Activated CD4-positive, alpha-beta memory T cell treated with anti-CD3 and anti-CD28 coated beads for 36 hours (primary cell): ENCODE measurements around the gene HDAC5. TPM values are rescaled to one million over a fixed set of nuclear protein-coding genes. Genes with fewer than 3 reads are reported as not detected.
A peak's percentile ranks its signal among the peaks of the same experiment; 100 is the strongest.
"Not testable (repeated sequence)": the region's sequence is repeated elsewhere in the genome, so short reads cannot be mapped to it uniquely, and the experiment has no call there.

Experiments
- CTCF ChIA-PET: fragments of 350-600 bp; sonication (Branson Sonifier 250); formaldehyde crosslinking; loops from one replicate; lab custom pipeline; 2021; ENCODE audit warnings: antibody characterized with exemption, inconsistent platforms; lab: Charles Lee
- POLR2A ChIA-PET: fragments of 350-600 bp; sonication (Branson Sonifier 250); formaldehyde crosslinking; loops from one replicate; lab custom pipeline; 2021; ENCODE audit warnings: antibody characterized with exemption; lab: Charles Lee
- DNase-seq: peaks from one replicate; pipeline ENCODE4 v3.0.0-alpha.2; 2020
- H3K27ac Mint-ChIP-seq: one replicate; pipeline ENCODE4 v1.8.0; 2021; ENCODE audit warnings: mixed read lengths
- H3K27me3 Mint-ChIP-seq: one replicate; pipeline ENCODE4 v1.8.0; 2021; ENCODE audit warnings: mixed read lengths
- H3K36me3 Mint-ChIP-seq: one replicate; pipeline ENCODE4 v1.8.0; 2021; ENCODE audit warnings: mixed read lengths
- H3K4me1 Mint-ChIP-seq: one replicate; pipeline ENCODE4 v1.8.0; 2021; ENCODE audit warnings: low read depth, mixed read lengths
- H3K4me3 Mint-ChIP-seq: one replicate; pipeline ENCODE4 v1.8.0; 2021; ENCODE audit warnings: mild to moderate bottlenecking, mixed read lengths
- H3K9me3 Mint-ChIP-seq: one replicate; pipeline ENCODE4 v1.8.0; 2021; ENCODE audit warnings: mixed read lengths
- intact Hi-C: fragments of 100-400 bp; cut with micrococcal nuclease; formaldehyde crosslinking; loops from one replicate; pipeline ENCODE4 v1.15.1; 2023
- total RNA-seq, 2 experiments: library from RNA; stranded (reverse); gene quantifications; one replicate each; pipeline ENCODE4 v1.2.3, GENCODE V29; 2021

HDAC5 gene
- total RNA-seq, 2 experiments from 2014 or later: 18.0 to 19.0 TPM

DNA sequence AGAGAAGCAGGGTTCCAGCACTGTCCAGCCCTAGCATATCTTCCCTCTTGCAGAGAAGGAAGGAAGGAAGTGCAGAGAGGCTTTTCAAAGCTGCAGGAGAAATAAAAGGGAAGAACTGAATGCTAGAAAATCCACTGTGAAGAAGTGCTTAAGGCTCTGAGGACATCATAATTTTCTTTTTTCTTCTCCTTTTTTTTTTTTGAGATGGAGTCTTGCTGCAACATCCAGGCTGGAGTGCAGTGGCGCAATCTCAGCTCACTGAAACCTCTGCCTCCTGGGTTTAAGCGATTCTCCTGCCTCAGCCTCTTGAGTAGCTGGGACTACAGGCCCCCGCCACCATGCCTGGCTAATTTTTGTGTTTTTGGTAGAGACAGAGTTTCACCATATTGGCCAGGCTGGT lies 25.6 kb upstream of the HDAC5 start:
- POLR2A ChIA-PET: interaction anchor here (0.7 kb wide), 1 partner anchor 41 kb away, joined by 3 read pairs; no protein-coding TSS in a partner anchor
- H3K27ac Mint-ChIP-seq, DNase-seq, H3K4me1 Mint-ChIP-seq, H3K9me3 Mint-ChIP-seq, intact Hi-C loops, H3K27me3 Mint-ChIP-seq, H3K4me3 Mint-ChIP-seq: not testable (repeated sequence)
- H3K36me3 Mint-ChIP-seq: peaks cover 31% of the 10 kb centered on the region
- CTCF ChIA-PET: interaction anchor here (0.7 to 3.8 kb wide), 4 partner anchors 19 to 61 kb away, joined by 3 to 10 read pairs (median 4); partner anchors contain the start of gene HDAC5

DNA sequence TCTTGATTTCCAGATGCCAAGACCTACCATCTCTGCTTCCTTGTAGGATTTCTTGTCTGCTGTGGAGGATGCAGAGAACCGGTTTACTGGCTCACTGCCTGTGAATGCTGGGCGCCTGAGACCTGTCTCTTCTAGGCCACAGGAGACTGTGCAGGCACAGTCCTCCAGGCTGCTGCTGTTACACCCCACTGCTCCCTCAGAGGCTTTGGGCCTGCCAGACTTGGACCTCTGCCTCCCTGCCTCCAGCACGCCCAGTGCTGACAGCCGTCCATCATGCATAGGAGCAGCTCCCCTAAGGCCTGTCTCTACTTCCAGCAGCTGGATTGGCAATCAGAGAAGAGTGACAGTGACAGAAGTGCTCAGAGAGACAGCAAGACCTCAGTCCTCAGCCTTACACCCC lies 24.4 kb upstream of the HDAC5 start:
- Mint-ChIP-seq H3K9me3 (no peaks in the 10 kb centered on the region), H3K27ac (no peak overlapping the region), H3K4me3 (no peak overlapping the region), H3K27me3 (no peaks in the 10 kb centered on the region), H3K4me1 (no peaks in the 10 kb centered on the region), H3K36me3 (peaks cover 29% of the 10 kb centered on the region)
- no peak for DNase-seq
- intact Hi-C loops: no loop called here
- POLR2A ChIA-PET: no interaction called here
- CTCF ChIA-PET: interaction anchor here (3.8 kb wide), 1 partner anchor 62 kb away, joined by 10 read pairs; no protein-coding TSS in a partner anchor

DNA sequence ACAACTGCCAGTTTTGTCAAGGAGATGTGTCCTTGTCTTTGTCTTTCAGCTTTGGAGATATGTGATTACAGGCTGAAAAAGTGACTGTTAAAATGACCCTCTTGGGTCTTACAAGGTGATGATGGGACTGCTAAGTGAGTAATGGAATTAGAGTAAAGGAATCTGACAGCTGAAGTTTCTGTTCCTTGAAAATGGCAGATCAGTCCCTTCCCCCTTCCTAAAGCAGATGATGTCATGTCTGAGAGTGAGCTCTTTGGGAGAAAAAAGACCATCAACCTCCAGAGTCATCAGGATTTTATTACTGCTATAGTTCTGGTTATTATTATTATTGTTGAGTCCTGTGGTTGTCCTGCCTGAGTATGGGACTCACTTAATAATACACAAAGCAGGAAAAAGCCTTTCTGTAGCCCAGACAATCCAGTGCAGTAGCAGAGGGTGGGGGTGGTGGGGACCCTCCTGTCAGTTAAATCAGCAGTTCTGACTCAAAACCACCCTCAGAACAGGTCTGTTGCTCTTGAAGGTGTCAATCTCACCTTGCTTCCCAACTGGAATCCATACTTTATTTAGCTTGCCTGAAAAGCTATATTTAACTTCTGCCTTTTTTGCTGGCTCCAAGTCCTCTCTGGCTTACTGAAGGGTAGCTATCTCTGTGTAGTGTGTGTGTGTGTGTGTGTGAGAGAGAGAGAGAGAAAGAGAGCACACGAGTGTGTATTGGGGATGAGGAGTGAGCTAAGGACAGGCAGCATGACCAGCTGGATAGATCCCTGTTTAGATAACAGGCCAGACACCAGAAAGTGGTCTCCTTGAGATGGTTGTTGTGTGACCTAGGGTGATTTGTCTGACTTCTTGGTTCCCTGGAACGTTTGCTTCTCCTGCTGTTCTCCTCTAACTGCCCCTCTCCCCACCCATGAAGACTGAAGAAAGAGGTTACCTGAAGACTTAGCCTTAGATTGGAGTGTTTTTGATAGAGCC lies 23.2 kb upstream of the HDAC5 start:
- POLR2A ChIA-PET: no interaction called here
- H3K4me3 Mint-ChIP-seq: no peak overlapping the region
- H3K27ac Mint-ChIP-seq: no peak overlapping the region

DNA sequence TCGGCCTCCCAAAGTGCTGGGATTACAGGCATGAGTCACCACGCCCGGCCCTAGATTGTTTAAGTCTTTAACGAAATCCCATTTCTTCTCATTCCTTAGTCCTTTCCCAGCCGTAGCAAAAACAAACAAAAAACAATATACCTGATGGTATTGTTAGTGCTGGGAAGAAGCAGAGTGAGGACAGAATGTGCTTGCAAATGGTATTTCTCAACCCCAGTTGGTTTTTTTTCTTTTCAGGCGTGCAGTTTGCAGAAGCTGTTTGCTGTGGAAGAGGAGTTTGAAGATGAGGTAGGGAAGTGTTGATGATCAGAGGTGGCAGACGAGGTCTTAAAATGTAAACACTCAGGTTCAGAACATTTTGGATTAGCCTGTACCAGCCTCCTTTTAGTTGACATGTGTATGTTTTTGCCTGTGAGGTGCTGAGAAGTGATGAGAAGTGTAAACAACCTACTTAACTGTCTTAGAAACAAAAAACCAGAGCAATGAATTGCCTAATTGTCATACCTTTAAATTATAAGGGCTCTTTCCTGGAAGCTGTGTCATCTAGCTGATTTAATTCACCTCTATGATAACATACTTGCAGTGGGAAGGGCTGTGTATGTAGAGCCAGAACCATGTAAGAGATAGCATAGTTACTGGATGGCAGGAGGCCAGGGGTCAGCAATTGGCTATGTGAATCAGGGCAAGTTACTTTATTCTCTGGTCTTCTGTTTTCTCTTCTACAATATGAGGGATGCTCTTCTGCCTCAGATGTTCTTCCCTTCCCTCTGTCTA lies 21.7 kb upstream of the HDAC5 start:
- Mint-ChIP-seq H3K27ac (no peak overlapping the region), H3K36me3 (peaks cover 25% of the 10 kb centered on the region), H3K9me3 (no peaks in the 10 kb centered on the region), H3K4me3 (no peak overlapping the region), H3K4me1 (peaks cover 8% of the 10 kb centered on the region), H3K27me3 (peaks cover 2% of the 10 kb centered on the region)
- ChIA-PET POLR2A (no interaction called here), CTCF (interaction anchor here (0.9 to 3.8 kb wide), 3 partner anchors 11 to 65 kb away, joined by 3 to 10 read pairs (median 5); no protein-coding TSS in a partner anchor)
- intact Hi-C loops: no loop called here
- no peak for DNase-seq

More for the DNA sequence above, 23.2 kb upstream of the HDAC5 start:
- Mint-ChIP-seq H3K9me3 (no peaks in the 10 kb centered on the region), H3K4me1 (peaks cover 2% of the 10 kb centered on the region), H3K36me3 (peaks cover 27% of the 10 kb centered on the region), H3K27me3 (no peaks in the 10 kb centered on the region)
- no peak for DNase-seq
- CTCF ChIA-PET: interaction anchor here (1.1 to 3.8 kb wide), 4 partner anchors 9 to 208 kb away, joined by 3 to 10 read pairs (median 6); no protein-coding TSS in a partner anchor
- intact Hi-C loops: no loop called here

DNA sequence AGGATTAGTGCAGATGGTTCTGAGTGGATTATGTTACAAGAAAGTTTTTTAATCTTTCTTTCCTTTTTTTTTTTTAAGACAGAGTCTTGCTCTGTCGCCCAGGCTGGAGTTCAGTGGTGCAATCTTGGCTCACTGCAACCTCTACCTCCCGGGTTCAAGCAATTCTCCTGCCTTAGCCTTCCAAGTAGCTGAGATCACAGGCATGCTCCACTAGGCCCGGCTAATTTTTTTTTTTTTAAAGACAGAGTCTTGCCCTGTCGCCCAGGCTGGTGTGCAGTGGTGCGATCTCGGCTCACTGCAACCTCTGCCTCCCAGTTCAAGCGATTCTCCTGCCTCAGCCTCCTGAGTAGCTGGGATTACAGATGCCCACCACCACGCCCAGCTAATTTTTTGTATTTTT lies 20.5 kb upstream of the HDAC5 start:
- H3K36me3 Mint-ChIP-seq: peaks cover 21% of the 10 kb centered on the region
- DNase-seq, H3K4me3 Mint-ChIP-seq, CTCF ChIA-PET, H3K27me3 Mint-ChIP-seq, H3K27ac Mint-ChIP-seq, intact Hi-C loops, H3K4me1 Mint-ChIP-seq, H3K9me3 Mint-ChIP-seq: not testable (repeated sequence)
- POLR2A ChIA-PET: interaction anchor here (0.6 to 1.2 kb wide), 2 partner anchors 20 to 66 kb away, joined by 3 to 4 read pairs; partner anchors contain the start of gene HDAC5

DNA sequence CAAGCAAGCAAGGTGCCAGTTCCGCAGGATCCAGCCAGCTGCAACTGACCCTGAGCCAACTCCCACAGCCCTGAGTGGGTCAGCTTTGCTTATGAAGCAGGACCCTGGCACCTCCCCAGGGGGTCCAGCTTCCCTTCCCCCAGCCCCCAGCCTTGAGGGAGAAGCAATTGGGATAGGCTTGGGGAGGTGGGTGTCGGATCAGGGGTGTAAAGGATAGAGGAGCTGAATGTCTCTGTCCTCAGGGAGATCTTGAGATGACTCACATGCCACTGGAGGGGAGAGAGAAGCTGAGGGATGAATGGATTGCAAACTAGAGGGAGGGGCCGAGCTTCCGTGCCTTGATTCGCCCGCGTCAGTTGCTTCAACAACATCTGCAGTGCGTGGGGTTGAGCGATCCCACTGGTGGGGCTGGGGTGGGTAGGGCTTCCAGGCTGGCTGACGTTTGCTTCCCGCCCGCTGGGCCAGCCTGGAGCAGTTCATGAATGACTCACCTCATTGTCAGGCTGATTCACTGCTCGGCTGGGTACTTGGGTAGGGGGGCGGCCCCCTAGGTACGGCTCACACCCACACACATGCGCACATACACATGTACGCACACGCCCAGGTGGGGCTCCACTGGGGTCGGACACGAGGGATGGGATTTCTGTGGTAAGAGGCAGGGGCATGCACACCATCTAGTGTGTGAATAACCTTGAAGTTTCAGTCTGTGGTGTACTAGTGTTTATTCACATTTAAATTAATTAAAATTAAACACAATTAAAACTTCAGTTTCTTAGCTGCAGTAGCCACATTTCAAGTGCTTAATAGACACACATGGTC lies 14.7 kb upstream of the HDAC5 start:
- ChIA-PET POLR2A (interaction anchor here (1.1 to 2.2 kb wide), 4 partner anchors 11 to 255 kb away, joined by 4 to 11 read pairs (median 6); partner anchors contain the start of genes HDAC5 and UBTF), CTCF (interaction anchor here (0.7 to 1.7 kb wide), 7 partner anchors 12 to 194 kb away, joined by 3 to 7 read pairs (median 4); partner anchors contain the start of genes HDAC5 and UBTF)
- peak; percentile 92 for DNase-seq
- peaks cover 4% of the 10 kb centered on the region for H3K27me3 Mint-ChIP-seq
- H3K27ac Mint-ChIP-seq: peak overlapping the region; percentile 86
- peaks cover 25% of the 10 kb centered on the region for H3K4me1 Mint-ChIP-seq
- H3K4me3 Mint-ChIP-seq: peak overlapping the region; percentile 67
- H3K9me3 Mint-ChIP-seq: no peaks in the 10 kb centered on the region
- no peaks in the 10 kb centered on the region for H3K36me3 Mint-ChIP-seq
- intact Hi-C loops: no loop called here

DNA sequence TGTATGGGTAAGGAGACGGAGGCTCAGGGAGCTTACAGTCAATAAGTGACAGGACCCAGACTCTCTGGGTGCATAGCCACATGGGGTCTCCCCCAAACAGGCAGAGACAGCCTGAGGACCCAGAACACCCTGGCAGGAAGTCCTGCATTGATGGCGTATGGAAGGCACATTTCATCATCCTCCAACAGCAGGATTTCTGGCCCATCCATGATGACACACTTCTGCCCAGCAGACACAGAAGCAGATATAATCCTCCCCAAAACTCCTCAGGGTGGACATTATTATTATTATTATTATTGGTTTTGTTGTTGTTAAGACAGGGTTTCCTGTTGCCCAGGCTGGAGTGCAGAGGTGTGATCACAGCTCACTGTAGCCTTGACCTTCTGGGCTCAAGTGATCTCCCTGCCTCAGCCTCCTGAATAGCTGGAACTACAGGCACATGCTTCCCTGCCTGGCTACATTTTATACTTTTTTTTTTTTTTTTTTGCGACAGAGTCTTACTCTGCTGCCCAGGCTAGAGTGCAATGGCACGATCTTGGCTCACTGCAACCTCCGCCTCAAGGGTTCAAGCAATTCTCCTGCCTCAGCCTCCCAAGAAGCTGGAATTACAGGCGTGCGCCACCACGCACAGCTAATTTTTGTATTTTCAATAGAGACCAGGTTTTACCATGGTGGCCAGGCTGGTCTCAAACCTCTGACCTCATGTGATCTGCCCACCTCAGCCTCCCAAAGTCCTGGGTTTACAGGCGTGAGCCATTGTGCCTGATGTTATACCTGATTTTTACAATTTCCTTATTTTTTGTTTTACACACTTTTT lies 11.5 kb upstream of the HDAC5 start:
- Mint-ChIP-seq H3K27ac (no peak overlapping the region), H3K9me3 (no peaks in the 10 kb centered on the region), H3K27me3 (peaks cover 2% of the 10 kb centered on the region), H3K4me3 (no peak overlapping the region), H3K4me1 (peaks cover 26% of the 10 kb centered on the region), H3K36me3 (no peaks in the 10 kb centered on the region)
- ChIA-PET POLR2A (no interaction called here), CTCF (interaction anchor here (0.7 to 2.0 kb wide), 2 partner anchors 11 to 122 kb away, joined by 3 to 8 read pairs; partner anchors contain the start of gene HDAC5)
- intact Hi-C loops: no loop called here
- no peak for DNase-seq

DNA sequence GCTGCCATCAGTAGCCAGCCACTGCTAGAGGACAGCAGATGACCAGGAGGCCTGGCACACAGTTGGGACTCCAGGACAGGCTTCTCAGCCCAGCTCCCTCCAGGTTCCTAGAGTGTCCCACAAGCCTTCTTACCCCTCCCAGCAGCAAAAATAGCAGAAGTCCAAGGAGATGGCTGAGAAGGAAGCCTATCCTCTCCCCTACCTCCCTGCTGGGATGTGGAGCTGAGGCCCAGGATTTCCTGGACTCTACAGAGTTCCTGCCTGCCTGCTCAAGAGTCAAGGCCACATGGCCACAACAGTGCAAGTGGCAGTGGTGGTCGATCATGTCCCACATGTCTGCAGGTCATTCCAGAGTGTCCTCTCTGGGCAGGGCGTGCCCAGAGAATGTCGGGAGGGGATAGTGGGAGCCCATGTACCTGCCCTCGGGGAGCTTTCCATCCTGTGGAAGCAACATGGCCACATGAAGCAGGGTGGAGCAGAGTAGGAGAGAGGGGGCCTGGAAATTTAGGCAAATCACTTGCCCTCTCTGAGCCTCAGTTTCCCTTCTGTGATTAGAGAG lies 10.6 kb upstream of the HDAC5 start:
- H3K9me3 Mint-ChIP-seq: no peaks in the 10 kb centered on the region
- POLR2A ChIA-PET: interaction anchor here (0.9 kb wide), 1 partner anchor 10 kb away, joined by 3 read pairs; no protein-coding TSS in a partner anchor

DNA sequence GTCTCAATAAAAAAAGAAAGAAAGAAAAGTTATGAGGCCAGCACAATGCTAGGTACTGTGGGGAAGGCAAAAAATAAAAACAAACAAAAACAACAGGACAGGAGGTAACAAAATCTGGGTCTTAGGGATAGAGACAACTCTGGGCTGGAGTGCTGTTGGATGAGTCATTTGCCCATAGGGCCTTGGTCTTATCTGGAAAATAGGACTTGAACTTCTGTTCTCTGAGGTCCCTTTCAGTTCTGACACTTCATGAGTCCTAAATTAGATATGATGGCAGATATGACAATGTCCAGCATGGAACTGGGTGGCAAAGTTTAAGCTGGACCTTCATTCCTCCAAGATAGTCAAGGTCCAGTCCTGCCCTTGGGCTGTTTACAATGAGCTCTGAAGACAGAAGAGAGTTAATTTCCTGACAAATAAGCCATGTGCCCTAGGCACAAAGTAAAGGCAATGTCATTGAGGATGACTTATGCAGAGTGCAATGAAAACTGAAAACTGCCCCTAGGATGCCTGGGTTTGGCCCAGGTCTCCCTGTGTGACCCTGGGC lies 8.9 kb upstream of the HDAC5 start:
- no peaks in the 10 kb centered on the region for H3K36me3 Mint-ChIP-seq
- H3K9me3 Mint-ChIP-seq: no peaks in the 10 kb centered on the region
- POLR2A ChIA-PET: interaction anchor here (1.0 kb wide), 1 partner anchor 10 kb away, joined by 4 read pairs; no protein-coding TSS in a partner anchor
- intact Hi-C loops: no loop called here
- no peak for DNase-seq
- no peak overlapping the region for H3K4me3 Mint-ChIP-seq
- H3K27me3 Mint-ChIP-seq: no peaks in the 10 kb centered on the region
- CTCF ChIA-PET: interaction anchor here (0.8 to 1.4 kb wide), 3 partner anchors 9 to 231 kb away, joined by 3 to 7 read pairs (median 3); partner anchors contain the start of genes FAM171A2 and HDAC5
- H3K4me1 Mint-ChIP-seq: peaks cover 10% of the 10 kb centered on the region
- no peak overlapping the region for H3K27ac Mint-ChIP-seq

More for the DNA sequence above, 10.6 kb upstream of the HDAC5 start:
- Mint-ChIP-seq H3K4me3 (no peak overlapping the region), H3K4me1 (peaks cover 26% of the 10 kb centered on the region), H3K36me3 (no peaks in the 10 kb centered on the region), H3K27me3 (peaks cover 2% of the 10 kb centered on the region), H3K27ac (no peak overlapping the region)
- intact Hi-C loops: no loop called here
- CTCF ChIA-PET: interaction anchor here (2.0 kb wide), 1 partner anchor 10 kb away, joined by 8 read pairs; the partner anchor contains the start of gene HDAC5
- DNase-seq: no peak

DNA sequence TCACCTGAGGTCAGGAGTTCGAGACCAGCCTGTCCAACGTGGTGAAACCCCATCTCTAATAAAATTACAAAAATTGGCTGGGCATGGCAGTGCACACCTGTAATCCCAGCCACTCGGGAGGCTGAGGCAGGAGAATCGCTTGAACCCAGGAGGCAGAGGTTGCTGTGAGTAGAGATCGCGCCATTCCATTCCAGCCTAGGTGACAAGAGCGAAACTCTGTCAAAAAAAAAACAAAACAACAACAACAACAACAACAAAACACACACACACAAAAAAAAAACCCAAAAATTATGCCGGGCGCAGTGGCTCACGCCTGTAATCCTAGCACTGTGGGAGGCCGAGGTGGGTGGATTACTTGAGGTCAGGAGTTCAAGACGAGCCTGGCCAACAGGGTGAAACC lies 7.9 kb upstream of the HDAC5 start:
- CTCF ChIA-PET: interaction anchor here (1.0 to 1.4 kb wide), 2 partner anchors 8 to 19 kb away, joined by 3 read pairs; partner anchors contain the start of gene HDAC5

More for the DNA sequence above, 7.9 kb upstream of the HDAC5 start:
- DNase-seq, POLR2A ChIA-PET, H3K4me1 Mint-ChIP-seq, H3K36me3 Mint-ChIP-seq, H3K9me3 Mint-ChIP-seq, H3K27ac Mint-ChIP-seq, intact Hi-C loops, H3K4me3 Mint-ChIP-seq, H3K27me3 Mint-ChIP-seq: not testable (repeated sequence)
